GM12873 (cell line): ENCODE data around the gene DCC.

Experiments used
- TF ChIP-seq, protein P1 (sequence below): IDR thresholded peaks from 2 replicates; pipeline ENCODE4 v1.5.1; 2012; ENCODE audit warnings: low read depth, mild to moderate bottlenecking, moderate library complexity, low read length, control low read depth; ENCODE audit not compliant: insufficient read depth; ENCODE audit errors: missing control alignments

The DCC gene

DNA sequence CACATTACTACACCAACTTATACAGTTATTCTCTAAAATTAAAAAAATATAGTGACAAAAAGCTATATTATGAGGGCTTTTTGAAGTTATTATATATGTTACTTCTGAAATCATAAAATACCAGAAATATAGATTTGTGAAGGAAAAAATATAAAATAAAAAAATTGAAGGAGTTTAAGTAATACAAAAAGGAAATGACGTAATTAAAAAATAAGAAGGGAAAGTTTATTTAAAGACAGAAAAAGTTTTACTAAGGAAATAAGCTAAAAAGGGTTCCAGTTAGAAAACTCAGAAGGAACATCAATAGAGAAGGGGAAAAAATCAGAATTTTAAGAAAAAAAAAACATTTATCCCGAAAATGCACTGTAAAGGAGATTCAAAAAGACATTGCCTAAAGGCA, 1187.4 kb downstream of the DCC start:
- TF ChIP-seq, protein P1, sequence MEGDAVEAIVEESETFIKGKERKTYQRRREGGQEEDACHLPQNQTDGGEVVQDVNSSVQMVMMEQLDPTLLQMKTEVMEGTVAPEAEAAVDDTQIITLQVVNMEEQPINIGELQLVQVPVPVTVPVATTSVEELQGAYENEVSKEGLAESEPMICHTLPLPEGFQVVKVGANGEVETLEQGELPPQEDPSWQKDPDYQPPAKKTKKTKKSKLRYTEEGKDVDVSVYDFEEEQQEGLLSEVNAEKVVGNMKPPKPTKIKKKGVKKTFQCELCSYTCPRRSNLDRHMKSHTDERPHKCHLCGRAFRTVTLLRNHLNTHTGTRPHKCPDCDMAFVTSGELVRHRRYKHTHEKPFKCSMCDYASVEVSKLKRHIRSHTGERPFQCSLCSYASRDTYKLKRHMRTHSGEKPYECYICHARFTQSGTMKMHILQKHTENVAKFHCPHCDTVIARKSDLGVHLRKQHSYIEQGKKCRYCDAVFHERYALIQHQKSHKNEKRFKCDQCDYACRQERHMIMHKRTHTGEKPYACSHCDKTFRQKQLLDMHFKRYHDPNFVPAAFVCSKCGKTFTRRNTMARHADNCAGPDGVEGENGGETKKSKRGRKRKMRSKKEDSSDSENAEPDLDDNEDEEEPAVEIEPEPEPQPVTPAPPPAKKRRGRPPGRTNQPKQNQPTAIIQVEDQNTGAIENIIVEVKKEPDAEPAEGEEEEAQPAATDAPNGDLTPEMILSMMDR = no peak

DNA sequence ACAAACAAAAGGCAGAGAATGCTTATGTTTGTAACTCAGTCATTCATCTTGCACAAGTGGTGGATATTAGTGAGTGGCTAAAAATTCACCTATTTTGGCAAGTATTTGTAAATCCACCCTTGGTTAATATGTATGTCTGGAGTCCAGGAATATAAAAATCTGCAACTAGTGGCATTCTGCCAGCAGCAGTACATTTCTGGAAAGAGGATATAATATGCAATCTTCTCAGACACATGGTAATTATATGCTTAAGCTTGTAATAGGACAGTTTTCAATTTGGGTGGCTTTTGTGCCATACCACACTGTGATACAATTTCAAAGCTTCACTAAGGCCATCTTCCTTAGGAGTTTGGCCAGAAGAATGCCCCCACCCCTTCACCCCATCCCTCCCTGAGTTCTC, 1191.2 kb downstream of the DCC start:
- TF ChIP-seq, protein P1 = no peak

DNA sequence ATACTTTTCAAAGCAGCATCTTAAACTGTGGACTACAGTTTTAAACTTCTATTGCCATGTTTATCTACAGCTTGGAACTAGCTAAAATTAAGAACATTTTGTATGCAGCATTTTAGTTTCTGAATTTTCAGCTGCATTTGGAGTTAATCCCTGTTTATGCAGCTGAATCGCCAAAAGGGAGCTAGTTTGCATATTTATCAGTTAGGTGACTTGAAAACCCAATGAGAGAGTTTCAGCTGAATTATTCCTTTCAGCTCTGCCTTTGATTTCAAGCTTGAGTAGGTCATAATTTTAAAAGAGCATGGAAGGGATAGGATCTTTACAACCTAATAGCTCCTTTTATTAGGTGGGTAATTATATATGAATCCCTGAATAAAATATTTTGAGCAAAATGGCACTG, 1191.9 kb downstream of the DCC start:
- TF ChIP-seq, protein P1 = no peak

DNA sequence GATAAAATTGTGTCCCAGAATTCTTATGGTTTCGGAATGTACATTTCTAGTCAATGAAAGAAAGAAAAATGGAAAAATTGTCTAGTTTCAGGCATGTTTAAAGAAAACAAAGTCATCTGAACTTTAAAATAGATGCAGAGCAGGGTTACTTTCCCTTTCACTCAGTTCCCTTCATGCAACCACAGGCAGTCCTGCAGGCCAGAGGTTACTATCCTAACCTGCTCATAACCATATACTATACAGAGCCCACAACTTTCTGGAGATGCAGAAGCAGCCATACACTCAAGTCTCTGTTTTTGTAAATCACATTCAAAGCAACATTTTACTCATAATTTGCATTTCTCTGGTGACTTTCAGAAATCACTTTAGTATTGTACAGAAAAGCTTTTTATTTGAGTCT, 1194.2 kb downstream of the DCC start:
- TF ChIP-seq, protein P1 = no peak

DNA sequence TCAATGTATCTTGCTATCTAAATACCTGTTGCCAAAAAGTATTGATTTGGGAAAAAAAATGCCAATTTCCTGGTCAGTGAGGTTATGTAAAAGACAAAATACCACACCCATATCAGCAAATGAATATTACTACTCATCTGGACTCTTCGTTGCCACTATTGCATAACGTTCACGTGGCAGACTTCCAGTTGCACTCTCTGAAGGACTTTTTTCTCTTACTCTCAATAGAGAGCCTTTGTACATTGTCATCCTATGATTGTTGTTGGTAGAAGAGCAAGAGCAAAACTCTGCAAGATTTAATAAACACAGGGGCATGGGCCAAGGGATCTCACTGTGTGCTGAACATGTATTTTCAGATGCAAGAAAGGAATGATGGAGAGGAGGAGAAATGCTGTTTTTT, 1194.7 kb downstream of the DCC start:
- TF ChIP-seq, protein P1 = no peak

DNA sequence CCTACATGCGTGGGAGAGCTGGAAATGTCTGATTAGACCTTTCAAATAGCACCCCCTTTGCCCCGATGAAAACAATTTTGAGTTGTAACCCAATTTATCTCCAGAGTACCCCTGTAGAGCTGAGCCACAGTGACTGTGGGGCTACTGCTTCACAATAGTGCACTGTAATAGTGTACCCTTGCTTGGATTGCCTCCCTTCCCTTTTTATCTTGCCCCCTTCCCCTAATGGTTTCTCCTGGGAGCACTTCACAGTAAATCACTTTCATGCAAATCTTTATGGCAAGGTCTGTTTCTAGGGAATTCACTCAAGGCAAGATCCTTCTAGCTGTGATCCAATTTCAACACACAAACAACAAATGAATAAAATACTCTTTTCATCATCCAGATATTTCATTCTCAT, 1196.9 kb downstream of the DCC start:
- TF ChIP-seq, protein P1 = no peak

DNA sequence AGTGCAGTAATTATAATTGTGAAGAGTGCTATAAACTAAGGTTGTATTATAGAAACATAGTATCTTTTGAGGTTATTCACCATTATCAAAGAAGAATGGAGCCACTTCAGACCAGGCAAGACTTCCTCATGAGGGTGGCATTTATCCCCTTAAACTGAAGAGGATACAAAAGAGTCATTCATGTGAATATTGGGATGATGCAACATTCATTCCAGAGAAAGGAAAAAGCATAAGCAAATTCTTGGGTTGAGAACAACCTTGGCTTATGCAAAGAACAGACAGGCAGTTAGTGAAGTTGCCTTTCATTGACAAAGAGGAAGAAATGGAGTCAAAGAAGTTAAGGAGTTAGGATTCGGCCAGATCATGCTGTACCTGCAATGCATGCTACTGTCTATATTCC, 1201.9 kb downstream of the DCC start:
- TF ChIP-seq, protein P1 = no peak

DNA sequence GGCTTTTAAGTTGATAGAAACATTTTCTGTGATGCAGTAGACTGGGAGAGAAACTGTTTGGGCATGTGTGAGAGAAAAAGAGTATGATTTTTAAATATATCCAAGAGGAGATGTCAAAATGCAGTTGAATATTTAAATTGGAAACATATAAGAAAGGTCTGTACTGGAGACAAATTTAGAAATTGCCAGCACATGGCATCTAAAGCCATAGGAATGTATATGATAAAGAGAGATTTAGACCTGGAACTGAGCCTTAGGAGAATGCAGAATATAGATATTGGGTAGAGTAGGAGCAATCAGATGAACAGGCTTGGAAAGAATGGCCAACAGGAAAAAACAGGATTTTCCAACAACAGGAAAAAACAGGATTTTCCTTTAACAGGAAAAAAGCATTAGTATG, 1203.7 kb downstream of the DCC start:
- TF ChIP-seq, protein P1 = no peak
